HK-2 (cell line): ENCODE measurements around the gene CMYA5.

Experiments
- DNase-seq: peaks from one replicate; pipeline ENCODE4 v3.0.0-alpha.2; 2018; ENCODE audit not compliant: unreplicated experiment

Gene CMYA5

GRCh38 chr5:79793722-79794121 is 104.1 kb downstream of the CMYA5 start:
- DNase-seq: no peak

- DNase-seq: no peak
Measured at GRCh38 chr5:79794347-79794746, 104.7 kb downstream of the CMYA5 start.

- peak; percentile 17 for DNase-seq
Measured at GRCh38 chr5:79795764-79796398, 106.2 kb downstream of the CMYA5 start.

- DNase-seq: no peak
Measured at GRCh38 chr5:79798893-79799590, 109.4 kb downstream of the CMYA5 start.

GRCh38 chr5:79800979-79801827 is 111.6 kb downstream of the CMYA5 start:
- no peak for DNase-seq

GRCh38 chr5:79802406-79802805 is 112.8 kb downstream of the CMYA5 start:
- no peak for DNase-seq

- no peak for DNase-seq
Measured at GRCh38 chr5:79803007-79803406, 113.4 kb downstream of the CMYA5 start.

GRCh38 chr5:79806741-79807140 is 117.1 kb downstream of the CMYA5 start:
- DNase-seq: no peak

- DNase-seq: no peak
Measured at GRCh38 chr5:79809743-79810142, 120.1 kb downstream of the CMYA5 start.

- DNase-seq: no peak
Measured at GRCh38 chr5:79811081-79811480, 121.4 kb downstream of the CMYA5 start.

- DNase-seq: no peak
Measured at GRCh38 chr5:79811904-79812303, 122.3 kb downstream of the CMYA5 start.

- DNase-seq: no peak
Measured at GRCh38 chr5:79814699-79815098, 125.1 kb downstream of the CMYA5 start.

GRCh38 chr5:79816014-79816413 is 126.4 kb downstream of the CMYA5 start:
- no peak for DNase-seq

- no peak for DNase-seq
Measured at GRCh38 chr5:79820648-79821047, 131.0 kb downstream of the CMYA5 start.

- DNase-seq: no peak
Measured at GRCh38 chr5:79824444-79824843, 134.8 kb downstream of the CMYA5 start.

- no peak for DNase-seq
Measured at GRCh38 chr5:79825802-79826201, 136.2 kb downstream of the CMYA5 start.

GRCh38 chr5:79827159-79827629 is 137.6 kb downstream of the CMYA5 start:
- DNase-seq: no peak

- no peak for DNase-seq
Measured at GRCh38 chr5:79829260-79829659, 139.6 kb downstream of the CMYA5 start.

- DNase-seq: no peak
Measured at GRCh38 chr5:79831381-79832309, 142.0 kb downstream of the CMYA5 start.

- DNase-seq: no peak
Measured at GRCh38 chr5:79832911-79833310, 143.3 kb downstream of the CMYA5 start.

GRCh38 chr5:79834098-79834753 is 144.6 kb downstream of the CMYA5 start:
- no peak for DNase-seq
